HG02610 (cell line): ENCODE results near the gene HEG1.
A peak's percentile ranks its signal among the peaks of the same experiment; 100 is the strongest.
"Not testable (repeated sequence)": the region's sequence is repeated elsewhere in the genome, so short reads cannot be mapped to it uniquely, and the experiment has no call there.

Source experiments
- ATAC-seq: cut with Tn5 transposase; IDR thresholded peaks from one replicate; pipeline ENCODE4 v1.9.1; 2021; ENCODE audit warnings: mild to moderate bottlenecking, moderate library complexity; ENCODE audit not compliant: unreplicated experiment

HEG1 gene

GRCh38 chr3:125055913-125056745 is at the start of gene HEG1:
HEG1 (minus strand) TSS chr3:125055997; CDS start chr3:125055890, 107 bp downstream.
- ATAC-seq = peak; percentile 65

- ATAC-seq = no peak
Measured at GRCh38 chr3:125105116-125105515, 49.3 kb upstream of the HEG1 start.

GRCh38 chr3:125104639-125105038 is 48.8 kb upstream of the HEG1 start:
- ATAC-seq = no peak

GRCh38 chr3:125103406-125103805 is 47.6 kb upstream of the HEG1 start:
- no peak for ATAC-seq

GRCh38 chr3:125102470-125102869 is 46.7 kb upstream of the HEG1 start:
- no peak for ATAC-seq

- ATAC-seq = no peak
Measured at GRCh38 chr3:125098611-125099291, 43.0 kb upstream of the HEG1 start.

- no peak for ATAC-seq
Measured at GRCh38 chr3:125090649-125091048, 34.9 kb upstream of the HEG1 start.

GRCh38 chr3:125087768-125088391 is 32.1 kb upstream of the HEG1 start:
- ATAC-seq = no peak

GRCh38 chr3:125085166-125085565 is 29.4 kb upstream of the HEG1 start:
- no peak for ATAC-seq

GRCh38 chr3:125083776-125084175 is 28.0 kb upstream of the HEG1 start:
- ATAC-seq = no peak

GRCh38 chr3:125082339-125082738 is 26.5 kb upstream of the HEG1 start:
- not testable (repeated sequence) for ATAC-seq

GRCh38 chr3:125080077-125080476 is 24.3 kb upstream of the HEG1 start:
- no peak for ATAC-seq

GRCh38 chr3:125079675-125080045 is 23.9 kb upstream of the HEG1 start:
- ATAC-seq = no peak

- no peak for ATAC-seq
Measured at GRCh38 chr3:125078951-125079674, 23.3 kb upstream of the HEG1 start.

- ATAC-seq = no peak
Measured at GRCh38 chr3:125077864-125078263, 22.1 kb upstream of the HEG1 start.

GRCh38 chr3:125076464-125076863 is 20.7 kb upstream of the HEG1 start:
- ATAC-seq = no peak

GRCh38 chr3:125075738-125076137 is 19.9 kb upstream of the HEG1 start:
- no peak for ATAC-seq

- no peak for ATAC-seq
Measured at GRCh38 chr3:125073390-125073905, 17.7 kb upstream of the HEG1 start.

GRCh38 chr3:125072749-125073389 is 17.1 kb upstream of the HEG1 start:
- ATAC-seq = no peak

- no peak for ATAC-seq
Measured at GRCh38 chr3:125072301-125072700, 16.5 kb upstream of the HEG1 start.
